ENCODE data around the gene DUSP8. TPM values are rescaled to one million over a fixed set of nuclear protein-coding genes. Genes with fewer than 3 reads are reported as not detected.
A peak's percentile ranks its signal among the peaks of the same experiment; 100 is the strongest.

The DUSP8 gene
- total and polyA plus RNA-seq, 8 donors = 0.80 to 21.8 (median 1.7) TPM

GRCh38 chr11:1521382-1522080, 50.5 kb downstream of the DUSP8 start:
- peaks cover 0 to 11% of the 10 kb centered on the region in 2 donors for H3K4me1 ChIP-seq
- no peak overlapping the region for H3K4me3 ChIP-seq
- no peak for TF ChIP-seq CTCF (IDR thresholded peaks at IDR 0.05)
- no peaks in the 10 kb centered on the region for H3K9me3 ChIP-seq
- intact Hi-C loops (cut with DNase I) = no loop called here
- no peak for ATAC-seq
- H3K27ac ChIP-seq = no peak overlapping the region
- no peaks in the 10 kb centered on the region for H3K36me3 ChIP-seq
- H3K27me3 ChIP-seq = no peaks in the 10 kb centered on the region
- peak in 1 of 4 donors; percentile 52 for DNase-seq

GRCh38 chr11:1520663-1521267, 51.3 kb downstream of the DUSP8 start:
- H3K4me1 ChIP-seq = peaks cover 0 to 19% of the 10 kb centered on the region in 2 donors
- ATAC-seq (no peak), DNase-seq (peak in 1 of 4 donors; percentile 48)

GRCh38 chr11:1520209-1520662, 51.8 kb downstream of the DUSP8 start:
- no peak for TF ChIP-seq CTCF (IDR thresholded peaks at IDR 0.05)
- H3K36me3 ChIP-seq = no peaks in the 10 kb centered on the region
- no peak overlapping the region for H3K27ac ChIP-seq
- no peak overlapping the region for H3K4me3 ChIP-seq
- ATAC-seq (no peak), DNase-seq (peak in 1 of 4 donors; percentile 59)
- H3K27me3 ChIP-seq = no peaks in the 10 kb centered on the region
- no peaks in the 10 kb centered on the region for H3K9me3 ChIP-seq
- intact Hi-C loops (cut with DNase I) = no loop called here
- H3K4me1 ChIP-seq = peaks cover 5 to 24% of the 10 kb centered on the region in 2 donors

More at GRCh38 chr11:1520663-1521267, 51.3 kb downstream of the DUSP8 start:
- intact Hi-C loops (cut with DNase I) = no loop called here
- H3K36me3 ChIP-seq = no peaks in the 10 kb centered on the region
- no peak overlapping the region for H3K27ac ChIP-seq
- no peaks in the 10 kb centered on the region for H3K9me3 ChIP-seq
- H3K4me3 ChIP-seq = no peak overlapping the region
- no peak for TF ChIP-seq CTCF (IDR thresholded peaks at IDR 0.05)
- H3K27me3 ChIP-seq = no peaks in the 10 kb centered on the region

- H3K36me3 ChIP-seq = no peaks in the 10 kb centered on the region
- H3K4me1 ChIP-seq = peaks cover 6 to 33% of the 10 kb centered on the region in 2 donors
- intact Hi-C loops (cut with DNase I) = loop anchor here in 1 of 2 donors (5.0 to 10.0 kb wide), 2 partner anchors 225 to 317 kb away; no protein-coding TSS in a partner anchor
- ATAC-seq (no peak), DNase-seq (peak in 1 of 4 donors; percentile 51)
- no peak overlapping the region for H3K27ac ChIP-seq
- H3K9me3 ChIP-seq = no peaks in the 10 kb centered on the region
- H3K27me3 ChIP-seq = no peaks in the 10 kb centered on the region
- no peak for TF ChIP-seq CTCF (IDR thresholded peaks at IDR 0.05)
- no peak overlapping the region for H3K4me3 ChIP-seq
Measured at GRCh38 chr11:1519028-1520010, 52.8 kb downstream of the DUSP8 start.
